Spleen (tissue), 11 donors: ENCODE results near the gene LDB2. TPM values are rescaled to one million over a fixed set of nuclear protein-coding genes. Genes with fewer than 3 reads are reported as not detected.

Experiments used
- DNase-seq: peaks from one replicate; pipeline ENCODE4 v3.0.0-alpha.2; 2020
- H3K27ac ChIP-seq, 8 donors: fragments of 200-600 bp; sonication (generic) in 7 of 8; 1 replicate in 4 of 8; 2 replicates in 4 of 8; pipeline versions ENCODE4 v1.5.0 to v1.8.0; 2016 to 2021; ENCODE audit warnings: inconsistent platforms in 4 of 8, mild to moderate bottlenecking in 4 of 8, moderate library complexity in 1 of 8
- H3K27me3 ChIP-seq, 7 donors: fragments of 200-600 bp; sonication (generic) in 6 of 7; replicated peaks in 1 of 7; 1 replicate in 4 of 7; 2 replicates in 3 of 7; pipeline versions ENCODE4 v1.5.0 to v1.8.0; 2016 to 2021; ENCODE audit warnings: inconsistent platforms in 3 of 7, mild to moderate bottlenecking in 1 of 7
- H3K36me3 ChIP-seq, 6 donors: fragments of 200-600 bp; sonication (generic) in 5 of 6; 1 replicate in 4 of 6; 2 replicates in 2 of 6; pipeline versions ENCODE4 v1.5.0 to v1.8.0; 2016 to 2021; ENCODE audit warnings: inconsistent platforms in 2 of 6
- H3K4me1 ChIP-seq, 6 donors: fragments of 200-600 bp; sonication (generic) in 5 of 6; 1 replicate in 3 of 6; 2 replicates in 3 of 6; pipeline versions ENCODE4 v1.5.0 to v1.8.0; 2016 to 2021; ENCODE audit warnings: inconsistent platforms in 3 of 6
- H3K4me3 ChIP-seq, 8 donors: fragments of 200-600 bp; sonication (generic) in 7 of 8; 1 replicate in 4 of 8; 2 replicates in 4 of 8; pipeline versions ENCODE4 v1.5.0 to v1.8.0; 2016 to 2021; ENCODE audit warnings: inconsistent platforms in 4 of 8, mild to moderate bottlenecking in 4 of 8, moderate library complexity in 2 of 8
- H3K9me3 ChIP-seq, 8 donors: fragments of 200-600 bp; sonication (generic) in 7 of 8; 1 replicate in 4 of 8; 2 replicates in 4 of 8; pipeline versions ENCODE4 v1.5.0 to v1.8.0; 2016 to 2021; ENCODE audit warnings: inconsistent platforms in 4 of 8
- CTCF ChIP-seq, 11 experiments: fragments of 200-600 bp in 7 of 11; fragments of 450-650 bp in 4 of 11; sonication (generic) in 4 of 11; IDR thresholded peaks in 8 of 11; conservative IDR thresholded peaks in 3 of 11; 1 replicate in 7 of 11; 2 replicates in 4 of 11; pipeline versions ENCODE4 v1.4.0 to v1.8.0; 2016 to 2021; ENCODE audit warnings: antibody characterized with exemption in 11 of 11, inconsistent platforms in 4 of 11, mild to moderate bottlenecking in 1 of 11
- POLR2A ChIP-seq, 3 donors: fragments of 450-650 bp; IDR thresholded peaks; one replicate each; pipeline ENCODE4 v1.5.1; 2017; ENCODE audit warnings: antibody characterized with exemption in 3 of 3, mild to moderate bottlenecking in 1 of 3
- POLR2AphosphoS5 ChIP-seq, 3 donors: sonication (generic); formaldehyde crosslinking; IDR thresholded peaks; one replicate each; pipeline ENCODE4 v1.5.1; 2017; ENCODE audit warnings: antibody characterized with exemption in 3 of 3
- WGBS, 5 donors: extraction: QIAGEN DNeasy Blood & Tissue Kit in 3 of 5; methylation state at CpG; one replicate each; pipeline versions ENCODE4 v1.1.5 to v1.1.7; 2013 to 2018; 5-methylcytosine and 5-hydroxymethylcytosine counted together
- intact Hi-C: fragments of 100-400 bp; cut with DNase I; formaldehyde crosslinking; loops from one replicate; pipeline ENCODE4 v1.15.0; 2023; ENCODE audit warnings: low total_unique reads
- polyA plus RNA-seq, 3 donors: library from polyadenylated mRNA; stranded (reverse); fragments of 200-250 nt; gene quantifications; one replicate each; pipeline ENCODE4 v1.2.1, GENCODE V29; 2013
- total RNA-seq, 7 donors: library from RNA; depleted of rRNA in 3 of 7; stranded (reverse); fragments of >200 nt in 3 of 7; fragmentation: NEBNext Ultra II Directional in 4 of 7; extraction: Animal tissue kit (Norgen Biotek cat#: 25700) in 4 of 7; gene quantifications; one replicate each; pipeline versions ENCODE4 v1.1.0 to v1.2.1, GENCODE V29; 2016 to 2021
- donor health status: healthy with polysubstance abuse.
- donor health status: DM: no; HTN: no; CAD: no; lungs with moderate emphysema.
- donor health status: DM: no; HTN: no; CAD: no.
- donor health status: Bipolar disorder and iron deficiency.
- donor health status: healthy.
- donor health status: DM: no; HTN: no; CAD: no.
- donor health status: DM: yes; HTN: yes; CAD: no.

LDB2 gene
- total and polyA plus RNA-seq, 10 donors: 24.1 to 257 (median 142) TPM

GRCh38 chr4:16597845-16598596 is 300.4 kb downstream of the LDB2 start:
- H3K36me3 ChIP-seq: no peaks in the 10 kb centered on the region
- peak overlapping the region in 3 of 8 donors; percentile 3 to 29 (median 12) for H3K27ac ChIP-seq
- TF ChIP-seq POLR2A (IDR thresholded peaks at IDR 0.05) (no peak), POLR2AphosphoS5 (IDR thresholded peaks at IDR 0.05) (no peak), CTCF (IDR thresholded peaks at IDR 0.05 in 8 of 11, conservative IDR thresholded peaks at IDR 0.05 in 3 of 11) (no peak)
- 81 to 88% (median 85%) methylated on average over 6 of the region's 6 CpGs for WGBS, 5 donors
- intact Hi-C loops: no loop called here
- H3K4me1 ChIP-seq: no peaks in the 10 kb centered on the region
- no peaks in the 10 kb centered on the region for H3K9me3 ChIP-seq
- H3K27me3 ChIP-seq: no peaks in the 10 kb centered on the region
- no peak for DNase-seq
- no peak overlapping the region for H3K4me3 ChIP-seq

- Histone ChIP-seq H3K4me1 (no peaks in the 10 kb centered on the region), H3K4me3 (no peak overlapping the region), H3K27ac (peak overlapping the region in 1 of 8 donors; percentile 29), H3K9me3 (no peaks in the 10 kb centered on the region), H3K36me3 (no peaks in the 10 kb centered on the region), H3K27me3 (no peaks in the 10 kb centered on the region)
- no peak for DNase-seq
- WGBS, 5 donors: 34 to 87% (median 61%) methylated on average over 2 of the region's 2 CpGs
- intact Hi-C loops: no loop called here
- TF ChIP-seq POLR2A (IDR thresholded peaks at IDR 0.05) (no peak), POLR2AphosphoS5 (IDR thresholded peaks at IDR 0.05) (no peak), CTCF (IDR thresholded peaks at IDR 0.05 in 8 of 11, conservative IDR thresholded peaks at IDR 0.05 in 3 of 11) (no peak)
These were observed 301.0 kb downstream of the LDB2 start for GRCh38 chr4:16597443-16597842.

GRCh38 chr4:16596267-16596666 is 302.2 kb downstream of the LDB2 start:
- DNase-seq: no peak
- intact Hi-C loops: no loop called here
- 81 to 93% (median 85%) methylated on average over 2 of the region's 2 CpGs for WGBS, 5 donors
- Histone ChIP-seq H3K4me1 (no peaks in the 10 kb centered on the region), H3K9me3 (no peaks in the 10 kb centered on the region), H3K27me3 (no peaks in the 10 kb centered on the region), H3K27ac (no peak overlapping the region), H3K36me3 (no peaks in the 10 kb centered on the region), H3K4me3 (no peak overlapping the region)
- TF ChIP-seq POLR2A (IDR thresholded peaks at IDR 0.05) (no peak), CTCF (IDR thresholded peaks at IDR 0.05 in 8 of 11, conservative IDR thresholded peaks at IDR 0.05 in 3 of 11) (no peak), POLR2AphosphoS5 (IDR thresholded peaks at IDR 0.05) (no peak)

- 73 to 88% (median 78%) methylated on average over 2 of the region's 2 CpGs for WGBS, 5 donors
- no peaks in the 10 kb centered on the region for H3K27me3 ChIP-seq
- H3K27ac ChIP-seq: no peak overlapping the region
- intact Hi-C loops: no loop called here
- TF ChIP-seq CTCF (IDR thresholded peaks at IDR 0.05 in 8 of 11, conservative IDR thresholded peaks at IDR 0.05 in 3 of 11) (no peak), POLR2AphosphoS5 (IDR thresholded peaks at IDR 0.05) (no peak), POLR2A (IDR thresholded peaks at IDR 0.05) (no peak)
- no peaks in the 10 kb centered on the region for H3K36me3 ChIP-seq
- no peaks in the 10 kb centered on the region for H3K9me3 ChIP-seq
- DNase-seq: no peak
- H3K4me1 ChIP-seq: no peaks in the 10 kb centered on the region
- no peak overlapping the region for H3K4me3 ChIP-seq
These were observed 304.3 kb downstream of the LDB2 start for GRCh38 chr4:16594128-16594527.
